Muscle of back (tissue), 11 donors: Measurements from ENCODE around the gene SV2C. TPM values are rescaled to one million over a fixed set of nuclear protein-coding genes. Genes with fewer than 3 reads are reported as not detected.
A peak's percentile ranks its signal among the peaks of the same experiment; 100 is the strongest.

Experiments used
- DNase-seq, 3 donors: peaks; one replicate each; pipeline versions ENCODE4 v3.0.0 to v3.0.0-alpha.2; 2013
- polyA plus RNA-seq, 10 donors: library from polyadenylated mRNA; unstranded; fragments of 120-200 nt; gene quantifications; one replicate each; pipeline ENCODE4 v1.2.1, GENCODE V29; 2013; ENCODE audit not compliant: insufficient read length in 10 of 10

SV2C gene
- polyA plus RNA-seq, 10 donors: 0.03 to 0.23 (median 0.06) TPM; not detected in 1

- no peak for DNase-seq
Measured at GRCh38 chr5:76250463-76250862, 167.3 kb downstream of the SV2C start.

GRCh38 chr5:76251656-76252055 lies 168.5 kb downstream of the SV2C start:
- DNase-seq: no peak

- no peak for DNase-seq
Measured at GRCh38 chr5:76252437-76252836, 169.3 kb downstream of the SV2C start.

GRCh38 chr5:76256116-76256889 lies 173.1 kb downstream of the SV2C start:
- DNase-seq: peak; percentile 54 to 77 (median 69)

- DNase-seq: no peak
Measured at GRCh38 chr5:76257225-76257833, 174.1 kb downstream of the SV2C start.

- no peak for DNase-seq
Measured at GRCh38 chr5:76257897-76258296, 174.7 kb downstream of the SV2C start.

GRCh38 chr5:76264681-76265080 lies 181.5 kb downstream of the SV2C start:
- no peak for DNase-seq

- no peak for DNase-seq
Measured at GRCh38 chr5:76269259-76269931, 186.2 kb downstream of the SV2C start.

- DNase-seq: no peak
Measured at GRCh38 chr5:76269932-76270610, 186.9 kb downstream of the SV2C start.

GRCh38 chr5:76271836-76272235 lies 188.7 kb downstream of the SV2C start:
- DNase-seq: no peak

- peak in 2 of 3 donors; percentile 47 to 73 for DNase-seq
Measured at GRCh38 chr5:76273206-76273885, 190.2 kb downstream of the SV2C start.

GRCh38 chr5:76274571-76274970 lies 191.4 kb downstream of the SV2C start:
- DNase-seq: peak in 1 of 3 donors; percentile 59

GRCh38 chr5:76277736-76278135 lies 194.6 kb downstream of the SV2C start:
- DNase-seq: no peak

GRCh38 chr5:76278261-76278789 lies 195.1 kb downstream of the SV2C start:
- DNase-seq: peak in 1 of 3 donors; percentile 57

GRCh38 chr5:76280494-76280893 lies 197.3 kb downstream of the SV2C start:
- no peak for DNase-seq

- DNase-seq: no peak
Measured at GRCh38 chr5:76283670-76284069, 200.5 kb downstream of the SV2C start.

- no peak for DNase-seq
Measured at GRCh38 chr5:76289692-76290091, 206.5 kb downstream of the SV2C start.

- DNase-seq: no peak
Measured at GRCh38 chr5:76290321-76290757, 207.2 kb downstream of the SV2C start.

GRCh38 chr5:76291305-76292077 lies 208.3 kb downstream of the SV2C start:
- DNase-seq: no peak

GRCh38 chr5:76292620-76293322 lies 209.6 kb downstream of the SV2C start:
- DNase-seq: peak in 1 of 3 donors; percentile 34
